Measurements from ENCODE around the gene AIG1. TPM values are rescaled to one million over a fixed set of nuclear protein-coding genes. Genes with fewer than 3 reads are reported as not detected.
A peak's percentile ranks its signal among the peaks of the same experiment; 100 is the strongest.
"Not testable (repeated sequence)": the region's sequence is repeated elsewhere in the genome, so short reads cannot be mapped to it uniquely, and the experiment has no call there.

The AIG1 gene
- total RNA-seq, 1 donor from 2014 or later, result 81.5 TPM

DNA sequence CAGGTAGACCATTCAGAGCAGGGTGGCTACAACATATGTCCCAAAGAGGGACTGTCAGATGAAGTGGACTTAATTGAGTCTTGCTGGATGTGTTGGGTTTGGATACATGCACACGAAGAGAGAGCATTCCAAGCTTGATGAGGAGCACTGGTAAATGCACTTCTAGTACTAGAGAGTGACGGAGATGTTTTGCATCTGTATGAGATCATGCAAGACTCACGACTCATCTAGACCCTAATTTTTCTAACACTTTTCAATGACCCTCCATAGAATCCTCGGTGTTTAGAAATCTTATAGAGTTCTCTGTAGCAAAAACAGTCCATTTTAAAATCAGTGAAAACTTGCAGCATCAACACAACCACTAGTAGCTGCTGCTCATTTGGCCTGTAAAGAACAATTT is 4.8 kb upstream of the AIG1 start:
- DNase-seq (ENCODE audit: low spot score), result no peak

DNA sequence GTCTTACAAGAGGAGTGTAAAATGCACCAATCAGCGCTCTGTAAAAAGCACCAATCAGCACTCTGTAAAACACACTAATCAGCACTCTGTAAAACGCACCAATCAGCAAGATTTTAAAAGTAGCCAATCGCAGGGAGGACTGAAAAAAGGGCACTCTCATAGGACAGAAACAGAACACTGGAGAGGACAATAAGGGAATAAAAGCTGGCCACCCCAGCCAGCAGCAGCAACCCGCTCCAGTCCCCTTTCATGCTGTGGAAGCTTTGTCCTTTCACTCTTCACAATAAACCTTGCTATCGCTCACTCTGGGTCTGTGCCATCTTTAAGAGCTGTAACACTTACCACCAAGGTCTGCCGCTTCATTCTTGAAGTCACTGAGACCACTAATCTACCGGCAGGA is 1.7 kb upstream of the AIG1 start:
- DNase-seq (ENCODE audit: low spot score), result no peak

- peak; percentile 67 for DNase-seq (ENCODE audit: low spot score)
Observed at GRCh38 chr6:143059663-143060353, 881 bp upstream of the AIG1 start.

- peak; percentile 83 for DNase-seq (ENCODE audit: low spot score)
Observed at GRCh38 chr6:143060354-143060805, 309 bp upstream of the AIG1 start.

DNA sequence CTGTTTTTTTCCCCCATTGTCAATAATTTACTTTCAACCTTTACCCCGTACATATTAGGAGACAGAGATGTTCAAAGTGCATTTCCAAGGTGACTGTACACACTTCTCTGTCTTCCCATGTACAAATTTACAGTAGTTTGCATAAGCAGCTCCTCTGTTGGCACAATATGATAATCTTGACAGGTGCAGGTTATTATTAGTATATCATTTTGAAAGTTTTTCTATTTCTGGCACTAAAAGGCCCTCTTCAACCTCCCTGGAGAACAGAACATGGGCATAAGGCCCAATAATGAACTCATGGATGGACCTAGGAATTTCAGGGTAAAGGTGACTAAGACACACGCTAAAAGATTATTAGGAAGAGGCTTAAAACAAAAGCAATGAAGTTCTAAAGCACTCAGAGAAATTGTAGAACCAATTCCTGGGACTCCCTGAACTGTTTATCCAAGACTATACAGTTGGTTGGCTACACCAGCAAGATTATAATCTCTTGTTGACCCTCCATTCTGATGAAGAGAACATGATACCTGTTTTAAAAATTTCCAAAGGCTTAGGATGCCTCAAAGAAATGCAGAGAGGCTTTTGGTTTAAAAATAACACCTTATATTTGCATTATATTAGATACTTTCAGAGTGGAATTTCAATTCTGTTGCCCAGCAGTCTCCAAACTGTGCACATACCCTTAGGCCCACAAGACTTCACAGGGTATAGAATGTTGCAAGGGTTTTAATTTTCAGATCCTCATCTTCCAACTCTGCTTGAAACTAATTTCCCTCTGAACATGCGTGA is 1.1 kb downstream of the AIG1 start:
- DNase-seq (ENCODE audit: low spot score), result no peak

- no peak for DNase-seq (ENCODE audit: low spot score)
Observed at GRCh38 chr6:143062551-143062950, 1.9 kb downstream of the AIG1 start.

DNA sequence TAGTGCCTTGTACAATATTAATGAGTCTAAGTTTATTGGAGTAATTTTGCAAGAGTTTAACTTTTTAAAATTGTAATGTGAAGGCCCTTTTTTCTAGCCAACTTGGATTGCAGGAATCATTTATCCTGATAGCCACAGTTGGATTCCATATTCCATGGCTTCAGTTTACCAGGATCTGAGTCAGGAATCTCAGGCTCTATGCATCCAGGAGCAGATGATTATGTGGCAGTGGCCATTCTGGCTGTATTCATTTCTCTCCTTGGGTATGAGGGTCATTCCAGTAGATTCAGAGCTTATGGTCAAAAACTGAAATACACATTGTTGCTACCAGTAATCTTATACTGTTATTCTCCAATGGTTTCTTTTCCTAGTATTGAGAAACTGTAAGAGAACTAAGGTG is 2.9 kb downstream of the AIG1 start:
- DNase-seq (ENCODE audit: low spot score), result no peak

- no peak for DNase-seq (ENCODE audit: low spot score)
Observed at GRCh38 chr6:143064271-143064670, 3.6 kb downstream of the AIG1 start.

GRCh38 chr6:143064951-143065683 is 4.4 kb downstream of the AIG1 start:
- DNase-seq (ENCODE audit: low spot score), result no peak

GRCh38 chr6:143068001-143068400 is 7.3 kb downstream of the AIG1 start:
- DNase-seq (ENCODE audit: low spot score), result no peak

- no peak for DNase-seq (ENCODE audit: low spot score)
Observed at GRCh38 chr6:143074101-143074500, 13.4 kb downstream of the AIG1 start.

GRCh38 chr6:143074670-143075318 is 14.1 kb downstream of the AIG1 start:
- DNase-seq (ENCODE audit: low spot score), result no peak

DNA sequence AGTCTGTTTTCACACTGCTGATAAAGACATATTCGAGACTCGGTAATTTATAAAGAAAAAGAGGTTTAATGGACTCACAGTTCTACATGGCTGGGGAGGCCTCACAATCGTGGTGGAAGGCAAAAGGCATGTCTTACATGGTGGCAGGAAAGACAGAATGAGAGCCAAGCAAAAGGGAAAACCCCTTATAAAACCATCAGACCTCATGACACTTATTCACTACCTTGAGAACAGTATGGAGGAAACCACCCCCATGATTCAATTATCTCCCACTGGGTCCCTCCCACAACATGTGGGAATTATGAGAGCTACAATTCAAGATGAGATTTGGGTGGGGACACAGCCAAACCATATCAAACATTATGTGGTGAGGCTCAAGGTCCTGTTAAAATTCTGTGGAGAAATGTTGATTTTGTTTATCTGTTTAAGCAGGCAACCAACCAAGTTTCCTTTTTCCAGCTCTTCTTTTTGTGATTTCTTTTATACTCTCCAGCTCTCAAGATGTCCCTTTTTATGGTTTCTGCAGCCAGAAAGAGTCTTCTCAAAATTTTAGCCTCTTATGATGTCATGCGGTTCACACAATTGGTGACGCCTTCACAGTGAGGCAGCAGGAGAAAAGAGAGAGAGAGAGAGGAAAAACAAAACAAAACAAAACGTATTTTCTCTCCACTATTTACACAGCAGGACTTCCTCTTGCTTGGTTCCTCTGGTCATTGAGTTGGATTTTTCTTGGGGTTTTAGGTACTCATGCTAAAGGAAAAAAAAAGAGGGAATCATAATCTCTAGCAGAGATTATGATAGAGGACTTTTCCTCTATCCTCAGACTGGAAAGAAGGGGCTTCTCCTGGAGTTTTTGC is 18.0 kb downstream of the AIG1 start:
- DNase-seq (ENCODE audit: low spot score), result no peak

GRCh38 chr6:143079325-143079640 is 18.6 kb downstream of the AIG1 start:
- DNase-seq (ENCODE audit: low spot score), result no peak

DNA sequence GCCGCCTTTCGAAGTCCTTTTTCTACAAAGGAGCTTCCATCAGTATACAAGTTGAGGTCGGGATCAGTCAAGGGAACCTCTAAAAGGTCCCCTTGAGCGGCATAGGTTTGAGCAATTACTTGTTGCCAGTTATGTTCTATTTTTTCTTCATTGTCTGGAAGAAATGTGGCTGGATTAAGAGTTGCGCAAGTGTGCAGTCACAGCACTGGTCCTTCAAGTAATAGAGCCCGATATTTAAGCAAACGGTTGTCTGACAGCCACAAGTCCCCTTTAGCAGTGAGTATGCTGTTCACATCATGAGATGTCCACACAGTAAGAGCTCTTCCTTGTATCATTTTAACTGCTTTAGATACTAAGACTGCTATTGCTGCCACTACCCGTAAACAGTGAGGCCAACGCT is 21.6 kb downstream of the AIG1 start:
- DNase-seq (ENCODE audit: low spot score), result not testable (repeated sequence)

- not testable (repeated sequence) for DNase-seq (ENCODE audit: low spot score)
Observed at GRCh38 chr6:143084019-143084418, 23.3 kb downstream of the AIG1 start.

- not testable (repeated sequence) for DNase-seq (ENCODE audit: low spot score)
Observed at GRCh38 chr6:143087335-143087734, 26.6 kb downstream of the AIG1 start.

- DNase-seq (ENCODE audit: low spot score), result no peak
Observed at GRCh38 chr6:143087856-143088255, 27.2 kb downstream of the AIG1 start.

- DNase-seq (ENCODE audit: low spot score), result no peak
Observed at GRCh38 chr6:143090314-143091044, 29.8 kb downstream of the AIG1 start.

- DNase-seq (ENCODE audit: low spot score), result no peak
Observed at GRCh38 chr6:143092768-143093167, 32.1 kb downstream of the AIG1 start.

DNA sequence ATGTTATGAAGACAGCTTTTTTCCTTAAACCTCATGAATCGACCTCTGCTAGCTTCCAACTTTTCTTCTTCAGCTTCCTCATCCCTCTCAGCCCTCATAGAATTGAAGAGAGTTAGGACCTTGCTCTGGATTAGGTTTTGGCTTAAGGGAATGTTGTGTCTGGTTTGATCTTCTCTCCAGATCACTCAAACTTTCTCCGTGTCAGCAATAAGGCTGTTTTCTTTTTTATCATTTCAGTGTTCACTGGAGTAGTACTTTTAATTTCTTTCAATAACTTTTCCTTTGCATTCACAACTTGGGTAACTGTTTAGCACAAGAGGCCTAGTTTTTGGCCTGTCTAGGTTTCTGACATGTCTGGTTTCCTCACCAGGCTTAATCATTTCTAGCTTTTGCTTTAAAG is 32.6 kb downstream of the AIG1 start:
- DNase-seq (ENCODE audit: low spot score), result no peak
